K562 (cell line): ENCODE results near the gene LCE1F. TPM values are rescaled to one million over a fixed set of nuclear protein-coding genes. Genes with fewer than 3 reads are reported as not detected.

Experiments
- ATAC-seq: fragments of 200-7000 bp; cut with Tn5 transposase; 3 replicates; pipeline ENCODE4 v1.9.1; 2020; ENCODE audit warnings: moderate library complexity
- BruUV-seq: library from RNA; stranded (reverse); fragments of 400-500 nt; replicated peaks from 2 replicates; lab custom pipeline; 2021; lab: Mats Ljungman, UMichigan
- CTCF ChIA-PET: fragments of 300-600 bp; formaldehyde crosslinking; extraction: SDS; loops from one replicate; lab custom pipeline; 2021; ENCODE audit warnings: low intra/inter-chr PET ratio; lab: Yijun Ruan, JAX
- POLR2A ChIA-PET: fragments of 300-600, 350-650 bp; sonication (Branson Sonifier 250); formaldehyde crosslinking; extraction: SDS; loops from one replicate; lab custom pipeline; 2021; ENCODE audit warnings: antibody characterized with exemption, inconsistent platforms; lab: Yijun Ruan, JAX
- DNase-seq, 4 experiments: peaks; one replicate each; pipeline versions ENCODE4 v3.0.0 to v3.0.0-alpha.2; 2011 to 2018; ENCODE audit warnings: low spot score in 3 of 4, mixed read lengths in 3 of 4; ENCODE audit errors: extremely low read depth in 1 of 4
- FAIRE-seq: peaks from 2 replicates; lab custom pipeline; 2011; peaks lifted over from hg19 to GRCh38; lab: Jason Lieb, UNC
- H2AFZ ChIP-seq: 2 replicates; pipeline ENCODE4 v1.6.0; 2011; ENCODE audit warnings: low read depth, low read length, control low read depth, inconsistent platforms
- H3K27ac ChIP-seq: fragments of 200-600 bp; 3 replicates; pipeline ENCODE4 v1.8.0; 2011; ENCODE audit warnings: low read depth, mild to moderate bottlenecking, control low read depth, inconsistent platforms, low read length, moderate library complexity, mixed read lengths; ENCODE audit errors: extremely low read depth
- H3K27me3 ChIP-seq, 2 experiments: fragments of 300-600 bp in 1 of 2; 2 replicates in 1 of 2; 3 replicates in 1 of 2; pipeline versions ENCODE4 v1.6.0 to v1.8.0; 2011; ENCODE audit warnings: inconsistent platforms in 2 of 2, low read length in 2 of 2, mild to moderate bottlenecking in 1 of 2, mixed read lengths in 1 of 2, moderate library complexity in 1 of 2; ENCODE audit not compliant: control insufficient read depth in 2 of 2, insufficient read depth in 2 of 2
- H3K36me3 ChIP-seq: fragments of 300-600 bp; 3 replicates; pipeline ENCODE4 v1.8.0; 2011; ENCODE audit warnings: mild to moderate bottlenecking, low read length, inconsistent platforms; ENCODE audit not compliant: control insufficient read depth, insufficient read depth
- H3K4me1 ChIP-seq, 2 experiments: fragments of 200-600 bp in 1 of 2; replicated peaks in 1 of 2; 2 replicates in 1 of 2; 3 replicates in 1 of 2; pipeline versions ENCODE4 v1.5.1 to v1.8.0; 2011; ENCODE audit warnings: inconsistent platforms in 2 of 2, low read length in 2 of 2, mild to moderate bottlenecking in 1 of 2, mixed read lengths in 1 of 2, moderate library complexity in 1 of 2; ENCODE audit not compliant: control insufficient read depth in 2 of 2, insufficient read depth in 2 of 2
- H3K4me2 ChIP-seq: 2 replicates; pipeline ENCODE4 v1.6.1; 2011; ENCODE audit warnings: low read length, control low read depth, inconsistent platforms, mixed read lengths; ENCODE audit not compliant: insufficient read depth
- H3K4me3 ChIP-seq: fragments of 200-600 bp; sonication (generic), shearing (Covaris generic); 2 replicates; pipeline ENCODE4 v1.5.1; 2016; ENCODE audit warnings: control low read depth, inconsistent platforms
- H3K79me2 ChIP-seq: fragments of 200-600 bp; 3 replicates; pipeline ENCODE4 v1.8.0; 2011; ENCODE audit warnings: low read length, inconsistent platforms; ENCODE audit not compliant: control insufficient read depth, insufficient read depth
- H3K9ac ChIP-seq, 2 experiments: 2 replicates each; pipeline versions ENCODE4 v1.6.0 to v1.6.1; 2011; ENCODE audit warnings: low read depth in 2 of 2, low read length in 2 of 2, control low read depth in 1 of 2, inconsistent platforms in 1 of 2, mild to moderate bottlenecking in 1 of 2, mixed read lengths in 1 of 2; ENCODE audit not compliant: insufficient read depth in 1 of 2
- H3K9me1 ChIP-seq: one replicate; pipeline ENCODE4 v1.6.0; 2011; ENCODE audit warnings: inconsistent platforms, mild to moderate bottlenecking, low read length, moderate library complexity; ENCODE audit not compliant: control insufficient read depth, insufficient read depth
- H3K9me3 ChIP-seq: replicated peaks from 2 replicates; pipeline ENCODE4 v1.5.1; 2011; ENCODE audit warnings: low read depth, low read length, inconsistent platforms; ENCODE audit not compliant: control insufficient read depth, insufficient read depth
- H4K20me1 ChIP-seq: replicated peaks from 2 replicates; pipeline ENCODE4 v1.6.1; 2011; ENCODE audit warnings: low read length, inconsistent platforms, mixed read lengths; ENCODE audit not compliant: control insufficient read depth, insufficient read depth
- ARID2 ChIP-seq: fragments of 450-650 bp; IDR thresholded peaks from 2 replicates; pipeline ENCODE4 v1.6.1; 2017; ENCODE audit warnings: antibody characterized with exemption, mild to moderate bottlenecking
- CBFB ChIP-seq: sonication (generic); formaldehyde crosslinking; IDR thresholded peaks from 2 replicates; pipeline ENCODE4 v1.4.0; 2020; ENCODE audit warnings: mild to moderate bottlenecking, missing genetic modification reagents
- EGR1 ChIP-seq: fragments of 450-650 bp; conservative IDR thresholded peaks from 2 replicates; pipeline ENCODE4 v1.6.1; 2017; ENCODE audit warnings: mild to moderate bottlenecking
- EP300 ChIP-seq: IDR thresholded peaks from 2 replicates; pipeline ENCODE4 v1.6.1; 2012; ENCODE audit warnings: low read length, improper control_type of control experiment
- ESRRA ChIP-seq: fragments of 450-650 bp; IDR thresholded peaks from 2 replicates; pipeline ENCODE4 v1.6.1; 2014; ENCODE audit warnings: low read depth, mild to moderate bottlenecking, moderate library complexity, borderline replicate concordance
- KLF13 ChIP-seq: fragments of 450-650 bp; IDR thresholded peaks from 2 replicates; pipeline ENCODE4 v1.6.1; 2016; ENCODE audit warnings: missing genetic modification characterization, low read depth, mild to moderate bottlenecking, missing compliant biosample characterization, moderate library complexity, borderline replicate concordance
- NFE2L1 ChIP-seq: fragments of 450-650 bp; IDR thresholded peaks from 2 replicates; pipeline ENCODE4 v1.6.1; 2016; ENCODE audit warnings: missing genetic modification characterization, low read depth, mild to moderate bottlenecking, missing compliant biosample characterization, moderate library complexity, borderline replicate concordance
- RHOXF2B ChIP-seq: fragments of 250-450 bp; sonication (Bioruptor Pico); conservative IDR thresholded peaks from 2 replicates; pipeline ENCODE4 v1.5.1; 2021
- WGBS: fragments of 100-300 bp; shearing (Covaris generic); methylation state at CpG from one replicate; pipeline ENCODE4 v1.1.6; 2016; ENCODE audit warnings: low coverage, mixed read lengths; ENCODE audit not compliant: insufficient coverage; ENCODE audit errors: missing lambda C conversion rate; 5-methylcytosine and 5-hydroxymethylcytosine counted together
- in situ Hi-C: fragments of 300-500 bp; cut with MboI; formaldehyde crosslinking; loops from 4 replicates; pipeline ENCODE4 v1.15.0; 2018; ENCODE audit warnings: inconsistent platforms, mixed read lengths
- intact Hi-C: fragments of 100-400 bp; cut with micrococcal nuclease; formaldehyde crosslinking; loops from 2 replicates; pipeline ENCODE4 v1.14.2; 2022
- polyA plus RNA-seq, 8 experiments: library from polyadenylated mRNA; depleted of rRNA in 4 of 8; stranded (reverse) in 5 of 8; unstranded in 3 of 8; fragments of >200 nt; fragmentation: Nextera tagmentation in 2 of 8; fragmentation: Illumina TruSeq in 1 of 8; extraction: Ambion mirVana in 2 of 8; extraction: Trizol in 1 of 8; gene quantifications; 2 replicates each; pipeline versions ENCODE4 v1.2.1 to v1.2.3, GENCODE V29; 2011 to 2014; ENCODE audit warnings: inconsistent platforms in 1 of 8, missing spikeins in 1 of 8
- total RNA-seq, 7 experiments: library from RNA; depleted of rRNA in 6 of 7; stranded (reverse); fragments of >200 nt in 6 of 7; fragmentation: Illumina TruSeq in 2 of 7; extraction: Trizol in 2 of 7; gene quantifications; 2 replicates each; pipeline versions ENCODE4 v1.2.1 to v1.2.3, GENCODE V29; 2011 to 2021; ENCODE audit warnings: low replicate concordance in 1 of 7
- TF ChIP-seq, protein P1 (sequence below): sonication (generic); formaldehyde crosslinking; IDR thresholded peaks from 2 replicates; pipeline ENCODE4 v1.8.0; 2023; ENCODE audit warnings: missing genetic modification reagents, mild to moderate bottlenecking, borderline replicate concordance
- TF ChIP-seq, protein P2 (sequence below): sonication (generic); formaldehyde crosslinking; IDR thresholded peaks from 2 replicates; pipeline ENCODE4 v1.8.1; 2023; ENCODE audit warnings: mild to moderate bottlenecking, missing genetic modification reagents

The LCE1F gene
- total and polyA plus RNA-seq, 9 of the 15 experiments (the other 6 are each of a cell fraction or from before 2014, with no cell fraction given) = not detected

DNA sequence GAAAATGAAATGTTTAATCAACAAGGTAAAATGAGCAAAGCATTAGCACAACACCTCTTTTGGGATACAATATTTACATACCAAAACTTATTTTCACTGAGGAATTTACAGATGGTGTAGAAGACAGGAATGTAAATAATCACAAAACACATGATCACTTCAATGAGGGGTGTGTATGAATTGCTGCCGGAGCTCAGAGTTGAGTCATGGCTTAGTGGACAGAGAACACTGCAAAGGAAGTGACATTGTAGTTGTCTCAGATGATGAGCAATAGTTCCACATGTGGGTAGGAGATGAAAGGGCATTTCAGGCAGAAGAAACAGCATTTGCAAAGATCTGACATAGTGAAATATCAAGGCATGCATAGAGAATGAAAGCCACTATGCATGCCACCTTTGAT, 22.7 kb upstream of the LCE1F start:
- ATAC-seq (no peak), FAIRE-seq (no peak)
- 0% methylated on average over 1 of the region's 1 CpG for WGBS

DNA sequence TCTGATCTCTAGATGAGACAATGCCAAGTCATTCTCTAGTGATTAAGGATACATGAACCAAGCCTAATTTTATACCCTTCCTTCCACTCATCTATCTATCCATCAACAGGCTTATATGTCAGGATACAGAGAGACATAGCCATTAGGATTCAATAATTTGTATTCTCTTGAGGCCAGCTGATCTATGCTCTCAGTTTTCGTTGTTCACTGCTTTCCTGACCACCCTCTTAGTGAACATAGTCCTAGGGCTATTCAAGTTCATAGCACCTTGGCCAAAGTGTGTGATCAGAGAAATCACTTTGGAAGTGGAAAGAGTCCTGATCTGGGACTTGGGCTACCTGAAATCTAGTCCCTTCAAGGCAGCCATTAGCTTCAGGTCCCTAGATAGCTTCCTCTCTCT, 21.4 kb upstream of the LCE1F start:
- H3K27me3 ChIP-seq = no peaks in the 10 kb centered on the region; a peak in 1 of 5 replicates
- no peaks in the 10 kb centered on the region for H3K9me3 ChIP-seq
- ChIA-PET CTCF (no interaction called here), POLR2A (no interaction called here)
- H3K4me1 ChIP-seq = no peaks in the 10 kb centered on the region; a peak in 1 of 5 replicates
- H3K79me2 ChIP-seq = no peaks in the 10 kb centered on the region
- no peak overlapping the region for H3K4me3 ChIP-seq
- H4K20me1 ChIP-seq = no peaks in the 10 kb centered on the region
- FAIRE-seq (no peak), ATAC-seq (no peak), DNase-seq (no peak)
- in situ Hi-C loops (no loop called here), intact Hi-C loops (no loop called here)
- H3K36me3 ChIP-seq = no peaks in the 10 kb centered on the region
- H2AFZ ChIP-seq = no peak overlapping the region
- H3K27ac ChIP-seq = no peak overlapping the region
- no peaks in the 10 kb centered on the region for H3K9me1 ChIP-seq
- WGBS = 0% methylated on average over 1 of the region's 1 CpG
- no TSS peak for BruUV-seq
- no peak overlapping the region for H3K9ac ChIP-seq
- H3K4me2 ChIP-seq = no peak overlapping the region
- TF ChIP-seq NFE2L1 (no peak), RHOXF2B (no peak), EGR1 (no peak), EP300 (no peak), CBFB (CRISPR knock-in tag) (no peak)
- TF ChIP-seq, protein P1, sequence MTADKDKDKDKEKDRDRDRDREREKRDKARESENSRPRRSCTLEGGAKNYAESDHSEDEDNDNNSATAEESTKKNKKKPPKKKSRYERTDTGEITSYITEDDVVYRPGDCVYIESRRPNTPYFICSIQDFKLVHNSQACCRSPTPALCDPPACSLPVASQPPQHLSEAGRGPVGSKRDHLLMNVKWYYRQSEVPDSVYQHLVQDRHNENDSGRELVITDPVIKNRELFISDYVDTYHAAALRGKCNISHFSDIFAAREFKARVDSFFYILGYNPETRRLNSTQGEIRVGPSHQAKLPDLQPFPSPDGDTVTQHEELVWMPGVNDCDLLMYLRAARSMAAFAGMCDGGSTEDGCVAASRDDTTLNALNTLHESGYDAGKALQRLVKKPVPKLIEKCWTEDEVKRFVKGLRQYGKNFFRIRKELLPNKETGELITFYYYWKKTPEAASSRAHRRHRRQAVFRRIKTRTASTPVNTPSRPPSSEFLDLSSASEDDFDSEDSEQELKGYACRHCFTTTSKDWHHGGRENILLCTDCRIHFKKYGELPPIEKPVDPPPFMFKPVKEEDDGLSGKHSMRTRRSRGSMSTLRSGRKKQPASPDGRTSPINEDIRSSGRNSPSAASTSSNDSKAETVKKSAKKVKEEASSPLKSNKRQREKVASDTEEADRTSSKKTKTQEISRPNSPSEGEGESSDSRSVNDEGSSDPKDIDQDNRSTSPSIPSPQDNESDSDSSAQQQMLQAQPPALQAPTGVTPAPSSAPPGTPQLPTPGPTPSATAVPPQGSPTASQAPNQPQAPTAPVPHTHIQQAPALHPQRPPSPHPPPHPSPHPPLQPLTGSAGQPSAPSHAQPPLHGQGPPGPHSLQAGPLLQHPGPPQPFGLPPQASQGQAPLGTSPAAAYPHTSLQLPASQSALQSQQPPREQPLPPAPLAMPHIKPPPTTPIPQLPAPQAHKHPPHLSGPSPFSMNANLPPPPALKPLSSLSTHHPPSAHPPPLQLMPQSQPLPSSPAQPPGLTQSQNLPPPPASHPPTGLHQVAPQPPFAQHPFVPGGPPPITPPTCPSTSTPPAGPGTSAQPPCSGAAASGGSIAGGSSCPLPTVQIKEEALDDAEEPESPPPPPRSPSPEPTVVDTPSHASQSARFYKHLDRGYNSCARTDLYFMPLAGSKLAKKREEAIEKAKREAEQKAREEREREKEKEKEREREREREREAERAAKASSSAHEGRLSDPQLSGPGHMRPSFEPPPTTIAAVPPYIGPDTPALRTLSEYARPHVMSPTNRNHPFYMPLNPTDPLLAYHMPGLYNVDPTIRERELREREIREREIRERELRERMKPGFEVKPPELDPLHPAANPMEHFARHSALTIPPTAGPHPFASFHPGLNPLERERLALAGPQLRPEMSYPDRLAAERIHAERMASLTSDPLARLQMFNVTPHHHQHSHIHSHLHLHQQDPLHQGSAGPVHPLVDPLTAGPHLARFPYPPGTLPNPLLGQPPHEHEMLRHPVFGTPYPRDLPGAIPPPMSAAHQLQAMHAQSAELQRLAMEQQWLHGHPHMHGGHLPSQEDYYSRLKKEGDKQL (CRISPR knock-in tag) = no peak
- TF ChIP-seq, protein P2, sequence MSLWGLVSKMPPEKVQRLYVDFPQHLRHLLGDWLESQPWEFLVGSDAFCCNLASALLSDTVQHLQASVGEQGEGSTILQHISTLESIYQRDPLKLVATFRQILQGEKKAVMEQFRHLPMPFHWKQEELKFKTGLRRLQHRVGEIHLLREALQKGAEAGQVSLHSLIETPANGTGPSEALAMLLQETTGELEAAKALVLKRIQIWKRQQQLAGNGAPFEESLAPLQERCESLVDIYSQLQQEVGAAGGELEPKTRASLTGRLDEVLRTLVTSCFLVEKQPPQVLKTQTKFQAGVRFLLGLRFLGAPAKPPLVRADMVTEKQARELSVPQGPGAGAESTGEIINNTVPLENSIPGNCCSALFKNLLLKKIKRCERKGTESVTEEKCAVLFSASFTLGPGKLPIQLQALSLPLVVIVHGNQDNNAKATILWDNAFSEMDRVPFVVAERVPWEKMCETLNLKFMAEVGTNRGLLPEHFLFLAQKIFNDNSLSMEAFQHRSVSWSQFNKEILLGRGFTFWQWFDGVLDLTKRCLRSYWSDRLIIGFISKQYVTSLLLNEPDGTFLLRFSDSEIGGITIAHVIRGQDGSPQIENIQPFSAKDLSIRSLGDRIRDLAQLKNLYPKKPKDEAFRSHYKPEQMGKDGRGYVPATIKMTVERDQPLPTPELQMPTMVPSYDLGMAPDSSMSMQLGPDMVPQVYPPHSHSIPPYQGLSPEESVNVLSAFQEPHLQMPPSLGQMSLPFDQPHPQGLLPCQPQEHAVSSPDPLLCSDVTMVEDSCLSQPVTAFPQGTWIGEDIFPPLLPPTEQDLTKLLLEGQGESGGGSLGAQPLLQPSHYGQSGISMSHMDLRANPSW = no peak

More for the DNA sequence above, 22.7 kb upstream of the LCE1F start:
- POLR2A ChIA-PET = no interaction called here
- in situ Hi-C loops = no loop called here
- Histone ChIP-seq H3K9ac (no peak overlapping the region), H3K4me1 (no peaks in the 10 kb centered on the region; a peak in 1 of 5 replicates), H3K36me3 (no peaks in the 10 kb centered on the region), H3K27me3 (no peaks in the 10 kb centered on the region; a peak in 1 of 5 replicates), H3K27ac (no peak overlapping the region), H3K79me2 (no peaks in the 10 kb centered on the region), H2AFZ (no peak overlapping the region), H3K9me3 (no peaks in the 10 kb centered on the region), H3K4me2 (no peak overlapping the region), H4K20me1 (no peaks in the 10 kb centered on the region), H3K4me3 (no peak overlapping the region), H3K9me1 (no peaks in the 10 kb centered on the region)
- CTCF ChIA-PET = no interaction called here
- TF ChIP-seq ESRRA (no peak), ARID2 (no peak), KLF13 (tag) (no peak)
- intact Hi-C loops = no loop called here
- no peak for DNase-seq
- no TSS peak for BruUV-seq
